Ovary (tissue), 10 donors: Measurements from ENCODE around the gene RAB40A. TPM values are rescaled to one million over a fixed set of nuclear protein-coding genes. Genes with fewer than 3 reads are reported as not detected.

Experiments
- DNase-seq, 5 donors: peaks; one replicate each; pipeline ENCODE4 v3.0.0-alpha.2; 2019 to 2020
- H3K27ac ChIP-seq, 2 donors: fragments of 200-600 bp; one replicate each; pipeline versions ENCODE4 v1.5.1 to v1.8.0; 2019 to 2022
- H3K27me3 ChIP-seq: fragments of 200-600 bp; one replicate; pipeline ENCODE4 v1.8.0; 2022
- H3K36me3 ChIP-seq: fragments of 200-600 bp; sonication (generic); one replicate; pipeline ENCODE4 v1.5.1; 2019
- H3K4me1 ChIP-seq: one replicate; pipeline ENCODE4 v1.8.1; 2013; ENCODE audit warnings: mild to moderate bottlenecking, moderate library complexity; ENCODE audit not compliant: insufficient read depth
- H3K4me3 ChIP-seq: fragments of 200-600 bp; sonication (generic); one replicate; pipeline ENCODE4 v1.5.1; 2017
- H3K9me3 ChIP-seq, 2 donors: fragments of 200-600 bp in 1 of 2; sonication (generic) in 1 of 2; one replicate each; pipeline versions ENCODE4 v1.5.1 to v1.8.1; 2013 to 2019; ENCODE audit warnings: mild to moderate bottlenecking in 1 of 2, moderate library complexity in 1 of 2
- CTCF ChIP-seq, 3 donors: fragments of 450-650 bp in 2 of 3; fragments of 200-600 bp in 1 of 3; IDR thresholded peaks; one replicate each; pipeline versions ENCODE4 v1.5.1 to v1.8.0; 2016 to 2022; ENCODE audit warnings: antibody characterized with exemption in 3 of 3, mild to moderate bottlenecking in 1 of 3
- EP300 ChIP-seq: sonication (generic); formaldehyde crosslinking; IDR thresholded peaks from one replicate; pipeline ENCODE4 v1.6.1; 2017; ENCODE audit warnings: antibody characterized with exemption
- POLR2A ChIP-seq: fragments of 450-650 bp; IDR thresholded peaks from one replicate; pipeline ENCODE4 v1.6.1; 2017; ENCODE audit warnings: antibody characterized with exemption, mild to moderate bottlenecking, moderate library complexity
- WGBS, 3 donors: extraction: QIAGEN DNeasy Blood & Tissue Kit in 1 of 3; methylation state at CpG; one replicate each; pipeline versions ENCODE4 v1.1.5 to v1.1.7; 2013 to 2017; 5-methylcytosine and 5-hydroxymethylcytosine counted together
- intact Hi-C, 4 donors: fragments of 100-400 bp; cut with DNase I; formaldehyde crosslinking; loops; one replicate each; pipeline versions ENCODE4 v1.11.0 to v1.15.1; 2022 to 2023
- long read RNA-seq, 3 donors: library from polyadenylated mRNA in 2 of 3; unstranded in 2 of 3; transcript quantifications; one replicate each; pipeline ENCODE4 v2.0.0 and lab custom pipeline, GENCODE V29; 2021 to 2026
- polyA plus RNA-seq, 2 donors: library from polyadenylated mRNA; stranded (reverse); fragments of 200-250 nt in 1 of 2; fragments of 350-450 nt in 1 of 2; fragmentation: Illumina TruSeq in 1 of 2; extraction: RNeasy Lipid Tissue Mini Kit (QIAGEN cat#74804) in 1 of 2; gene quantifications; one replicate each; pipeline ENCODE4 v1.2.3, GENCODE V29; 2013 to 2014
- total RNA-seq, 7 donors: library from RNA; depleted of rRNA in 2 of 7; stranded (reverse); fragments of >200 nt in 2 of 7; fragmentation: NEBNext Ultra II Directional in 3 of 7; extraction: Animal tissue kit (Norgen Biotek cat#: 25700) in 3 of 7; gene quantifications; one replicate each; pipeline versions ENCODE4 v1.1.0 to v1.2.4, GENCODE V29; 2016 to 2023
- donor health status: DM: no; HTN: no; CAD: no; lungs with moderate emphysema.
- donor health status: DM: no; HTN: no; CAD: no.
- donor health status: Bipolar disorder and iron deficiency.
- donor health status: DM: yes; HTN: yes; CAD: no.
- donor health status: DM: no; HTN: no; CAD: no.
- donor health status: DM: yes; HTN: yes; CAD: no.

RAB40A gene
- total RNA-seq, result 1 to 10 TPM in 6 of 7 donors, under 1 TPM in 1; 0.81 to 7.4 (median 5.1) TPM
- polyA plus RNA-seq, result 1 to 10 TPM; 1.9 to 2.5 TPM
- long read RNA-seq, donor 1, partial matches to known transcripts, result 1 of 7 reads
- long read RNA-seq, donor 1, other reads (novel, unspliced or antisense), result 5 of 7 reads
- long read RNA-seq, donor 2, partial matches to known transcripts, result 0 of 3 reads
- long read RNA-seq, donor 2, other reads (novel, unspliced or antisense), result 0 of 3 reads
- long read RNA-seq, donor 3, partial matches to known transcripts, result 1 of 7 reads
- long read RNA-seq, donor 3, other reads (novel, unspliced or antisense), result 6 of 7 reads

- no peaks in the 10 kb centered on the region for H3K27me3 ChIP-seq
- 56 to 64% (median 59%) methylated on average over 2 of the region's 2 CpGs for WGBS, 3 donors
- H3K9me3 ChIP-seq, result no peaks in the 10 kb centered on the region
- TF ChIP-seq EP300, result no peak
- TF ChIP-seq CTCF (IDR thresholded peaks at IDR 0.05), result no peak
- TF ChIP-seq POLR2A, result no peak
- H3K4me1 ChIP-seq, result no peaks in the 10 kb centered on the region
- intact Hi-C loops, result no loop called here
- no peak for DNase-seq
- H3K4me3 ChIP-seq, result no peak within 1 kb of the TSS
- H3K27ac ChIP-seq, result no peak within 1 kb of the TSS
- no peaks in the 10 kb centered on the region for H3K36me3 ChIP-seq
Observed at GRCh38 chrX:103519389-103519788, at the start of gene RAB40A. RAB40A (minus strand) TSS chrX:103519489; CDS start chrX:103500756, 18,733 bp downstream.

GRCh38 chrX:103565752-103566151, 46.5 kb upstream of the RAB40A start:
- Histone ChIP-seq H3K36me3 (no peaks in the 10 kb centered on the region), H3K27ac (no peak overlapping the region), H3K9me3 (no peaks in the 10 kb centered on the region), H3K4me3 (no peak overlapping the region), H3K4me1 (no peaks in the 10 kb centered on the region), H3K27me3 (no peaks in the 10 kb centered on the region)
- TF ChIP-seq POLR2A (no peak), CTCF (IDR thresholded peaks at IDR 0.05) (no peak), EP300 (no peak)
- WGBS, 3 donors, result 23 to 33% (median 30%) methylated on average over 1 of the region's 1 CpG
- DNase-seq, result no peak
- intact Hi-C loops, result no loop called here

- Histone ChIP-seq H3K4me3 (no peak overlapping the region), H3K4me1 (no peaks in the 10 kb centered on the region), H3K9me3 (no peaks in the 10 kb centered on the region), H3K36me3 (no peaks in the 10 kb centered on the region), H3K27ac (no peak overlapping the region), H3K27me3 (no peaks in the 10 kb centered on the region)
- 49 to 63% (median 53%) methylated on average over 4 of the region's 4 CpGs for WGBS, 3 donors
- DNase-seq, result no peak
- intact Hi-C loops, result no loop called here
- TF ChIP-seq CTCF (IDR thresholded peaks at IDR 0.05) (no peak), POLR2A (no peak), EP300 (no peak)
Observed at GRCh38 chrX:103565197-103565596, 45.9 kb upstream of the RAB40A start.

- intact Hi-C loops, result no loop called here
- no peaks in the 10 kb centered on the region for H3K27me3 ChIP-seq
- TF ChIP-seq POLR2A, result no peak
- no peak for TF ChIP-seq EP300
- TF ChIP-seq CTCF (IDR thresholded peaks at IDR 0.05), result no peak
- no peaks in the 10 kb centered on the region for H3K9me3 ChIP-seq
- WGBS, 3 donors, result 64 to 69% (median 65%) methylated on average over 2 of the region's 2 CpGs
- no peaks in the 10 kb centered on the region for H3K36me3 ChIP-seq
- no peaks in the 10 kb centered on the region for H3K4me1 ChIP-seq
- no peak for DNase-seq
- no peak overlapping the region for H3K4me3 ChIP-seq
- no peak overlapping the region for H3K27ac ChIP-seq
Observed at GRCh38 chrX:103562801-103563200, 43.5 kb upstream of the RAB40A start.
